GM15510 (cell line): Measurements from ENCODE around the gene UGT1A3.

Experiments used
- POLR2A ChIP-seq: IDR thresholded peaks from 3 replicates; pipeline ENCODE4 v1.6.1; 2011; ENCODE audit warnings: borderline replicate concordance; ENCODE audit not compliant: insufficient read length; ENCODE audit errors: extremely low read depth

The UGT1A3 gene

DNA sequence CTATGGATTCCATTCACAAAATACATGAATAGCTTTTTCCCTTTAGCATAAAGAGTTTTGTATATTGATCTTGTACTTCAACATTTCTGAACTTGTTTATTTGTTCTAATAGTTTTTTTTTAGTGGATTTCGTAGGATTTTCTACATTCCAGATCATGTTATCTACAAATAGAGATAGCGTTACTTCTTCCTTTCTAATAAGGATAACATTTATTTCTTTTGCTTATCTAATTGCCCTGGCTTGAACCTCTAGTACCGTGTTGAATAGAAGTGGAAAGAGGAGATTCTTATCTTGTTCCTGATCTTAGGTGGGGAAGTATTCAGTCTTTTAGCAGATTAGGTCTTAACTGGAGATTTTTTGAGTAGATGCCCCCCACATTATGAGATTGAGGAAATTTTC, 26.6 kb upstream of the UGT1A3 start:
- no peak for TF ChIP-seq POLR2A

- TF ChIP-seq POLR2A, result no peak
These were observed 22.8 kb upstream of the UGT1A3 start for GRCh38 chr2:233705911-233706506.

- TF ChIP-seq POLR2A, result no peak
These were observed 22.1 kb upstream of the UGT1A3 start for GRCh38 chr2:233706720-233707119.

DNA sequence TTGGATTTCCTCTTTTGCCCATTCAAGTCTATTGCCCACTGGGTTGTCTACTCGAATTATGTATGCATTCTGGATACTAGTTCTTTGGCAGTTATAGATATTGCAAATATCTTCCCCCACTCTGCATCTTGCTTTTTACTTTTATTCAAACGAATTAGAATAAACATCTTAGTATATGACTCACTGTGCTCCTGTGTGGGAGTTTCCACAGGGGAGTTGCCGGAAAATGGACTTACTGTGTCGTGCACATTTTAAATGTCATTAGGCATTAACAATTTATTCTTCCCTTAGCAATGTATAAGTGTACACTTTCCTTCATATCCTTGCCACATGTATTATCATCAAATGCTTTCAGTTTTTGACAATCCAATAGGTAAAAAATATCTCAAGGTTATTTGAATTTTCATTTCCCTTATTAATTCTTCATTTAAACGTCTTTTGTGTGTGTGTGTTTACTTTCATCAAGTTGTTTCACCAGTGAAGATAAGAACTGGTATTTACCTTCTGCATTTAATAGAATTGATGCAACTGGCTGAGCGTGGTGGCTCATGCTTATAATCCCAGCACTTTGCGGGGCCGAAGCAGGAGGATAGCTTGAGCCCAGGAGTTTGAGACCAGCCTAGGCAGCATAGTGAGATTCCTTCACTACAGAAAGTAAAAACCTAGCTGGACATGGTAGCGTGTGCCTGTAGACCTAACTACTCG, 20.8 kb upstream of the UGT1A3 start:
- no peak for TF ChIP-seq POLR2A

DNA sequence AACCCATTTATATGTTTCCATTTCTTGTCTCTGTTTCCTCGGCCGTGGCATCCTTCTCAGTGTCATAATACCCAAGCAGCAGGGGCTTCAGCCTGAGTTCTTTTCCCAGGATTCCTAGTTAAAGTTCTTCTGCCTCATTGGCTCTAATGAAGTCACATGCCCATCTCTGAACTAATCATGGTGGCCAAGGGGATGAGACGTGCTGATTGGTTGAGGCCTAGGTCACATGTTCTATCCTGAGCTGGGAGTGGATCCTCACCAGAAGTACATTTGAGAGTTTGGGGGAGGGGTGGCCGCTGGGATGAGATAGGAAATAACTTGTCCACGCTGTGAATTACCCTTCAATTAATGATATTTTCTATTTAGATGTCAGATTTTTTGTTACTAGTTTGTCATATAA, 19.9 kb upstream of the UGT1A3 start:
- no peak for TF ChIP-seq POLR2A

- no peak for TF ChIP-seq POLR2A
These were observed 17.4 kb upstream of the UGT1A3 start for GRCh38 chr2:233711312-233712008.

- no peak for TF ChIP-seq POLR2A
These were observed 16.1 kb upstream of the UGT1A3 start, which contains the start of gene UGT1A5 for GRCh38 chr2:233712611-233713261. TSS of gene UGT1A5 (plus strand) at chr2:233712907. CDS start at chr2:233712992, 85 bp downstream.

DNA sequence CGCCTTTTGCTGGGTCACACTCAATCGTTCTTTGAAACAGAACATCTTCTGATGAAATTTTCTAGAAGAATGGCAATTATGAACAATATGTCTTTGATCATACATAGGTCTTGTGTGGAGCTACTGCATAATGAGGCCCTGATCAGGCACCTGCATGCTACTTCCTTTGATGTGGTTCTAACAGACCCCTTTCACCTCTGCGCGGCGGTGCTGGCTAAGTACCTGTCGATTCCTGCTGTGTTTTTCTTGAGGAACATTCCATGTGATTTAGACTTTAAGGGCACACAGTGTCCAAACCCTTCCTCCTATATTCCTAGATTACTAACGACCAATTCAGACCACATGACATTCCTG, 15.6 kb upstream of the UGT1A3 start:
- TF ChIP-seq POLR2A, result no peak

DNA sequence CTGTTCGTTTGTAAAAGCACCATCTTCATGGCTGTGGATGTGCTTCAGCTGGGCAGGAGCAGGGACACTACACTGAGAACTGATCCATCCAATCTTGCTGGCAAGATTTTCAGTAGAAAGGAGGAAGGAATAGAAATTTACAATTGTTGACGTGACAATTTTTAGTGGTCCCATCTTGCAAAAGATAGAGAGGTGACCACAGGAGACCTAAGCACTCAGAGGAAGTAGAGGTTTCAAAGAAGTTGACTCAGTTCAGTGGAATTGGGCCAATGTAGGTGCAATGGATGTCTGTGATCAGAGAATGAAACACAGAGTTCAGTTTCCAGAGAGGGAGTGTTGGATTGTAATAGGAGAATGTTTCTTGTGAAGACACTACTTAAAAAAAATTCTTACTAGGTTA, 14.7 kb upstream of the UGT1A3 start:
- no peak for TF ChIP-seq POLR2A

DNA sequence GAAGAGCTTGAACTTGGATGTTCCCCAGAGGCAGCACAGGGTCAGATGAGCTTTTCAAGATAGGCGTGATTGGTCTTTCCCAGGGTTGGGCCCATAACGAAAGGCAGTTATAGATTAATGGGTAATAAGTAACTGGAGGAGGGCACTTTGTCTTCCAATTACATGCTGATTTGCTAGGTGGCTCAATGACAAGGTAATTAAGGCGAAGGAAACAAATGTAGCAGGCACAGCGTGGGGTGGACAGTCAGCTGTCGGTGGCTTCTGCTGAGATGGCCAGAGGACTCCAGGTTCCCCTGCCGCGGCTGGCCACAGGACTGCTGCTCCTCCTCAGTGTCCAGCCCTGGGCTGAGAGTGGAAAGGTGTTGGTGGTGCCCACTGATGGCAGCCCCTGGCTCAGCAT, 10.3 kb upstream of the UGT1A3 start, which contains the start of gene UGT1A4:
TSS of gene UGT1A4 (plus strand) at position 185 of the 400 bp plus-strand sequence. CDS start at position 270, 85 bp downstream.
- no peak for TF ChIP-seq POLR2A

DNA sequence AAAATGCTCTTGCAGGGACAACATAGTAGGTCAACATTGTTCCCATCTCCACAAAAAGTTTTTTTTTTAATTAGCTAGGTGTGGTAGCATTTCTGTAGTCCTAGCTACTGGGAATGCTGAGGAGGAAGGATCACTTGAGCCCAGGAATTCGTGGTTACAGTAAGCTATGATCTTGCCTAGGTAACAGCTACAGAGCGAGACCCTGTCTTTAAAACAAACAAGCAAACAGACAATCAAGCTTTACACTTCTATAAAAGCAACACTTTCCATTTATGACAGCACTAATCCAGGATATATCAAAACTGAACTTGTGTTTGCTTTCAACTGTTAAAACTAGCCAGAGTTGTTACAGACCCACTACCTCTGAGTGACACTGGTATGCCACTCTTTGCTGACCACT, 12.0 kb downstream of the UGT1A3 start:
- no peak for TF ChIP-seq POLR2A

- no peak for TF ChIP-seq POLR2A
These were observed 14.8 kb downstream of the UGT1A3 start for GRCh38 chr2:233743464-233744259.

DNA sequence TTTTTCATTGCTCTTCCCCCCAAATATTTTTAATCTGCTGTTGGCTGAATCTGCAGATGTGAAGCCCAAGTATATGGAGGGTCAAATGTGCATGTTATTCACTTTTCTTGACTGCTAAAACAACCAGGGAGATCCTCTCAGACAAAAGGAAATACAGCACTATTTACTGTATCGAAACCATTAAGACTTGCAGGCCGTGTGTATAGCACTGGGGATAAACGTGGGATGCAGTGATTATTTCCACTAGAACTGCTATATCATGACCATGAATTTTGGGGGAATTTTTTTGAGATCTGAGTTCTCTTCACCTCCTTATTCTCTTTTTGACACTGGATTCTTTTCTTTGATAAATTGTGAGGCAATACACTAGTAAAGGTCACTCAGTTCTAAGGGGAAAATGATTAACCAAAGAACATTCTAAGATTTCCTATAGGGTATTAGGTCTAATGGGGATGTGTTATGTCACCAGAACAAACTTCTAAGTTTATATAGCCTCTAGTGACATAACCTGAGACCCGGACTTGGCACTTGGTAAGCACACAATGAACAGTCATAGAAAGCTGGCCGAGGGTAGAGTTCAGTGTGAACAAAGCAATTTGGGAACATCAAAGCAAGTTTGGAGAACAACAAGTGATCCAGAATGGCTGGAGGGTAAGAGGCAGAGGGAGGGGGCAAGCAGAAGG, 16.4 kb downstream of the UGT1A3 start:
- TF ChIP-seq POLR2A, result no peak
